Measurements from ENCODE around the gene UBE2C. TPM values are rescaled to one million over a fixed set of nuclear protein-coding genes. Genes with fewer than 3 reads are reported as not detected.
A peak's percentile ranks its signal among the peaks of the same experiment; 100 is the strongest.
"Not testable (repeated sequence)": the region's sequence is repeated elsewhere in the genome, so short reads cannot be mapped to it uniquely, and the experiment has no call there.

The UBE2C gene
- total RNA-seq (2014; rRNA removed; shearing (Covaris generic)): 167 and 200 TPM in 2 replicates

- peak; percentile 98 for DNase-seq (ENCODE audit: low read depth)
Observed at GRCh38 chr20:45812157-45813005, at the start of gene UBE2C. Gene UBE2C, plus strand, starts transcription at chr20:45812644. Its CDS starts 52 bp downstream, at chr20:45812696.

- DNase-seq (ENCODE audit: low read depth): not testable (repeated sequence)
Observed at GRCh38 chr20:45764618-45765282, 47.7 kb upstream of the UBE2C start.

GRCh38 chr20:45765307-45765875, 47.1 kb upstream of the UBE2C start:
- DNase-seq (ENCODE audit: low read depth): no peak

GRCh38 chr20:45765980-45766379, 46.5 kb upstream of the UBE2C start:
- no peak for DNase-seq (ENCODE audit: low read depth)

GRCh38 chr20:45768479-45768878, 44.0 kb upstream of the UBE2C start:
- DNase-seq (ENCODE audit: low read depth): no peak

GRCh38 chr20:45771182-45771759, 41.2 kb upstream of the UBE2C start:
- peak; percentile 80 for DNase-seq (ENCODE audit: low read depth)

GRCh38 chr20:45772693-45773092, 39.8 kb upstream of the UBE2C start:
- DNase-seq (ENCODE audit: low read depth): no peak

- DNase-seq (ENCODE audit: low read depth): no peak
Observed at GRCh38 chr20:45774945-45775344, 37.5 kb upstream of the UBE2C start.

- no peak for DNase-seq (ENCODE audit: low read depth)
Observed at GRCh38 chr20:45775411-45775810, 37.0 kb upstream of the UBE2C start.

GRCh38 chr20:45776931-45777330, 35.5 kb upstream of the UBE2C start:
- DNase-seq (ENCODE audit: low read depth): no peak

- DNase-seq (ENCODE audit: low read depth): peak; percentile 98
Observed at GRCh38 chr20:45779011-45779915, 33.2 kb upstream of the UBE2C start.

- DNase-seq (ENCODE audit: low read depth): peak; percentile 26
Observed at GRCh38 chr20:45780159-45780558, 32.3 kb upstream of the UBE2C start.

GRCh38 chr20:45781391-45781931, 31.0 kb upstream of the UBE2C start:
- DNase-seq (ENCODE audit: low read depth): peak; percentile 84

- DNase-seq (ENCODE audit: low read depth): peak; percentile 65
Observed at GRCh38 chr20:45782890-45783289, 29.6 kb upstream of the UBE2C start.

- peak; percentile 38 for DNase-seq (ENCODE audit: low read depth)
Observed at GRCh38 chr20:45783656-45784294, 28.7 kb upstream of the UBE2C start.

GRCh38 chr20:45788351-45788750, 24.1 kb upstream of the UBE2C start:
- DNase-seq (ENCODE audit: low read depth): no peak

GRCh38 chr20:45792317-45793118, 19.9 kb upstream of the UBE2C start:
- no peak for DNase-seq (ENCODE audit: low read depth)

- DNase-seq (ENCODE audit: low read depth): no peak
Observed at GRCh38 chr20:45796337-45797065, 15.9 kb upstream of the UBE2C start.

- DNase-seq (ENCODE audit: low read depth): not testable (repeated sequence)
Observed at GRCh38 chr20:45797510-45797909, 14.9 kb upstream of the UBE2C start.
